A549 (cell line): ENCODE results near the gene ATG4B. TPM values are rescaled to one million over a fixed set of nuclear protein-coding genes. Genes with fewer than 3 reads are reported as not detected.

Experiments used
- ATAC-seq, 2 experiments: fragments of 200-7000 bp in 1 of 2; fragments of >200 bp in 1 of 2; cut with Nextera tagmentation in 1 of 2; cut with Tn5 transposase in 1 of 2; 3 replicates each; pipeline versions ENCODE4 v1.8.0 to v1.9.1; 2018 to 2020; ENCODE audit warnings: mild to moderate bottlenecking in 1 of 2, moderate library complexity in 1 of 2
- CTCF ChIA-PET: fragments of 300-600 bp; sonication (Branson Sonifier 250); formaldehyde crosslinking; extraction: SDS; loops from one replicate; lab custom pipeline; 2021; ENCODE audit warnings: antibody characterized with exemption, inconsistent platforms; lab: Yijun Ruan, JAX
- POLR2A ChIA-PET: fragments of 350-600 bp; formaldehyde crosslinking; extraction: SDS; loops from one replicate; lab custom pipeline; 2021; ENCODE audit warnings: antibody characterized with exemption, inconsistent platforms; lab: Yijun Ruan, JAX
- DNase-seq, 2 experiments: peaks; one replicate each; pipeline versions ENCODE4 v3.0.0 to v3.0.0-alpha.2; 2011 to 2016; ENCODE audit warnings: low read depth in 1 of 2, low spot score in 1 of 2
- FAIRE-seq: peaks from 2 replicates; lab custom pipeline; 2011; peaks lifted over from hg19 to GRCh38; lab: Jason Lieb, UNC
- H3K27ac ChIP-seq, 2 experiments: fragments of >200 bp; sonication (Bioruptor Twin); formaldehyde crosslinking; 3 replicates each; pipeline ENCODE4 v1.5.1; 2016 to 2017
- H3K4me1 ChIP-seq: fragments of >200 bp; sonication (Bioruptor Twin); formaldehyde crosslinking; 3 replicates; pipeline ENCODE4 v1.6.1; 2016
- H3K4me2 ChIP-seq: fragments of >200 bp; sonication (Bioruptor Twin); formaldehyde crosslinking; 3 replicates; pipeline ENCODE4 v1.6.1; 2016
- H3K4me3 ChIP-seq: fragments of >200 bp; sonication (Bioruptor Twin); formaldehyde crosslinking; 3 replicates; pipeline ENCODE4 v1.5.1; 2016
- H3K9me3 ChIP-seq: fragments of >200 bp; sonication (Bioruptor Twin); formaldehyde crosslinking; 3 replicates; pipeline ENCODE4 v1.6.1; 2016
- BCL3 ChIP-seq: fragments of >200 bp; sonication (Bioruptor Twin); formaldehyde crosslinking; IDR thresholded peaks from 3 replicates; pipeline ENCODE4 v1.6.1; 2016
- CBX8 ChIP-seq: fragments of 200-600 bp; sonication (generic); IDR thresholded peaks from 2 replicates; pipeline ENCODE4 v1.6.1; 2016
- CHD4 ChIP-seq: fragments of 200-600 bp; sonication (generic); IDR thresholded peaks from 2 replicates; pipeline ENCODE4 v1.6.1; 2016; ENCODE audit warnings: antibody characterized with exemption, mild to moderate bottlenecking, borderline replicate concordance
- CTCF ChIP-seq: fragments of >200 bp; sonication (Bioruptor Twin); formaldehyde crosslinking; IDR thresholded peaks from 3 replicates; pipeline ENCODE4 v1.5.1; 2016
- ELK1 ChIP-seq: fragments of 150-350 bp; IDR thresholded peaks from 2 replicates; pipeline ENCODE4 v1.6.1; 2014; ENCODE audit warnings: low read depth, mild to moderate bottlenecking, low read length
- ESRRA ChIP-seq: fragments of 150-350 bp; IDR thresholded peaks from 2 replicates; pipeline ENCODE4 v1.6.1; 2014; ENCODE audit warnings: mild to moderate bottlenecking, low read length, borderline replicate concordance
- GATA3 ChIP-seq: IDR thresholded peaks from 2 replicates; pipeline ENCODE4 v1.6.1; 2012; ENCODE audit warnings: borderline replicate concordance
- HDAC2 ChIP-seq: fragments of 200-600 bp; sonication (generic); IDR thresholded peaks from 2 replicates; pipeline ENCODE4 v1.6.1; 2016
- HEYL ChIP-seq: fragments of 250-450 bp; sonication (Bioruptor Pico); IDR thresholded peaks from 2 replicates; pipeline ENCODE4 v1.8.0; 2021; ENCODE audit warnings: mild to moderate bottlenecking, moderate library complexity
- HOXA7 ChIP-seq: fragments of 250-450 bp; sonication (Bioruptor Pico); IDR thresholded peaks from 2 replicates; pipeline ENCODE4 v1.5.0; 2020; ENCODE audit warnings: mild to moderate bottlenecking, moderate library complexity
- HOXB13 ChIP-seq: fragments of 250-450 bp; sonication (Bioruptor Pico); IDR thresholded peaks from 2 replicates; pipeline ENCODE4 v1.5.0; 2020; ENCODE audit warnings: low read depth, mild to moderate bottlenecking, moderate library complexity
- HOXB5 ChIP-seq: fragments of 250-450 bp; sonication (Bioruptor Pico); IDR thresholded peaks from 2 replicates; pipeline ENCODE4 v1.5.0; 2020; ENCODE audit warnings: mild to moderate bottlenecking, moderate library complexity
- JUNB ChIP-seq: fragments of >200 bp; sonication (Bioruptor Twin); formaldehyde crosslinking; IDR thresholded peaks from 2 replicates; pipeline ENCODE4 v1.6.1; 2016
- KDM5A ChIP-seq: fragments of 200-600 bp; sonication (generic); IDR thresholded peaks from 2 replicates; pipeline ENCODE4 v1.6.1; 2016; ENCODE audit warnings: antibody characterized with exemption, mild to moderate bottlenecking
- NPAS2 ChIP-seq: fragments of 250-450 bp; sonication (Bioruptor Pico); IDR thresholded peaks from 2 replicates; pipeline ENCODE4 v1.8.0; 2022; ENCODE audit warnings: mild to moderate bottlenecking, moderate library complexity, borderline replicate concordance
- NR3C1 ChIP-seq: fragments of >200 bp; sonication (Bioruptor Twin); formaldehyde crosslinking; IDR thresholded peaks from 3 replicates; pipeline ENCODE4 v1.6.1; 2017
- PBX3 ChIP-seq: IDR thresholded peaks from 2 replicates; pipeline ENCODE4 v1.6.1; 2012
- POLR2A ChIP-seq: IDR thresholded peaks from 2 replicates; pipeline ENCODE4 v1.6.1; 2012; ENCODE audit warnings: mild to moderate bottlenecking, low read length
- RAD21 ChIP-seq, 2 experiments: fragments of >200 bp in 1 of 2; sonication (Bioruptor Twin) in 1 of 2; formaldehyde crosslinking in 1 of 2; IDR thresholded peaks in 1 of 2; conservative IDR thresholded peaks in 1 of 2; 2 replicates in 1 of 2; 3 replicates in 1 of 2; pipeline ENCODE4 v1.6.1; 2012 to 2018; ENCODE audit warnings: inconsistent platforms in 1 of 2
- RFX5 ChIP-seq: fragments of 450-650 bp; IDR thresholded peaks from 2 replicates; pipeline ENCODE4 v1.7.1; 2014; ENCODE audit warnings: antibody characterized with exemption, mild to moderate bottlenecking, moderate library complexity
- RNF2 ChIP-seq: fragments of 200-600 bp; sonication (generic); IDR thresholded peaks from 2 replicates; pipeline ENCODE4 v1.6.1; 2016; ENCODE audit warnings: low read depth, mild to moderate bottlenecking, antibody characterized with exemption, moderate library complexity, borderline replicate concordance
- USF2 ChIP-seq: fragments of 450-650 bp; IDR thresholded peaks from 2 replicates; pipeline ENCODE4 v1.6.1; 2014; ENCODE audit warnings: antibody characterized with exemption
- ZC3H11A ChIP-seq: fragments of 450-650 bp; IDR thresholded peaks from 2 replicates; pipeline ENCODE4 v1.6.1; 2014; ENCODE audit warnings: antibody characterized with exemption, mild to moderate bottlenecking
- ZFP36 ChIP-seq: fragments of 450-650 bp; IDR thresholded peaks from 2 replicates; pipeline ENCODE4 v1.6.1; 2014; ENCODE audit warnings: borderline replicate concordance; ENCODE audit not compliant: partially characterized antibody
- WGBS: methylation state at CpG from one replicate; pipeline ENCODE4 v1.1.6; 2017; ENCODE audit errors: missing lambda C conversion rate; 5-methylcytosine and 5-hydroxymethylcytosine counted together
- polyA plus RNA-seq, 4 experiments: library from polyadenylated mRNA; depleted of rRNA in 3 of 4; stranded (reverse); fragments of >200 nt; fragmentation: RNase III in 1 of 4; extraction: RNeasy Plus Mini Kit Qiagen cat#74134 plus additional on column Dnase treatment in 1 of 4; gene quantifications; 2 replicates in 3 of 4; 3 replicates in 1 of 4; pipeline ENCODE4 v1.2.3, GENCODE V29; 2011 to 2017

ATG4B gene
- polyA plus RNA-seq, 2 of the 4 experiments (the other 2 are of a cell fraction) = 70.3 to 75.2 TPM

- ATAC-seq (no peak), FAIRE-seq (no peak), DNase-seq (no peak)
- no peaks in the 10 kb centered on the region; the same call in 2 of the 3 replicates for H3K4me1 ChIP-seq
- H3K9me3 ChIP-seq = no peaks in the 10 kb centered on the region
- ChIA-PET CTCF (interaction anchor here (0.8 to 6.1 kb wide), 4 partner anchors 12 to 24 kb away, joined by 3 to 44 read pairs (median 4); no protein-coding TSS in a partner anchor), POLR2A (no interaction called here)
- WGBS = 92% methylated on average over 14 of the region's 14 CpGs
- no peak overlapping the region for H3K4me2 ChIP-seq
- no peak overlapping the region for H3K4me3 ChIP-seq
- H3K27ac ChIP-seq = no peak overlapping the region
- TF ChIP-seq CHD4 (no peak), CTCF (no peak), HOXB13 (CRISPR knock-in tag) (no peak), USF2 (no peak), RAD21 (conservative IDR thresholded peaks at IDR 0.05 in 1 of 2, IDR thresholded peaks at IDR 0.05 in 1 of 2) (no peak), CBX8 (no peak), HOXA7 (CRISPR knock-in tag) (no peak), HEYL (CRISPR knock-in tag) (no peak), BCL3 (no peak), NR3C1 (no peak), KDM5A (no peak)
Observed at GRCh38 chr2:241645915-241646645, 8.6 kb downstream of the ATG4B start.

- CTCF ChIA-PET = interaction anchor here (0.6 to 6.1 kb wide), 4 partner anchors 10 to 806 kb away, joined by 3 to 44 read pairs (median 4); no protein-coding TSS in a partner anchor
- 92% methylated on average over 6 of the region's 6 CpGs for WGBS
- Histone ChIP-seq H3K27ac (no peak overlapping the region), H3K4me3 (no peak overlapping the region), H3K9me3 (no peaks in the 10 kb centered on the region), H3K4me1 (no peaks in the 10 kb centered on the region), H3K4me2 (no peak overlapping the region)
- no peak for DNase-seq
- FAIRE-seq = no peak
- POLR2A ChIA-PET = interaction anchor here (1.4 kb wide), 1 partner anchor 38 kb away, joined by 3 read pairs; the partner anchor contains the start of gene DTYMK
- no peak for ATAC-seq
- no peak for TF ChIP-seq ZC3H11A
- TF ChIP-seq RNF2 = no peak
- TF ChIP-seq HOXB5 = no peak
- TF ChIP-seq GATA3 = no peak
- no peak for TF ChIP-seq PBX3
- TF ChIP-seq NR3C1 = no peak
- TF ChIP-seq RFX5 = no peak
- TF ChIP-seq NPAS2 (CRISPR knock-in tag) = no peak
- TF ChIP-seq ZFP36 = no peak
- no peak for TF ChIP-seq HDAC2
- TF ChIP-seq ESRRA = no peak
- TF ChIP-seq JUNB = no peak
- no peak for TF ChIP-seq POLR2A
- no peak for TF ChIP-seq ELK1
Observed at GRCh38 chr2:241648453-241648852, 11.0 kb downstream of the ATG4B start.
